Inferior parietal cortex (tissue), 1 donor: Measurements from ENCODE around the gene CAPRIN2.

Source experiments
- DNase-seq: peaks from one replicate; pipeline ENCODE4 v3.0.0-alpha.2; 2016; ENCODE audit errors: extremely low spot score

CAPRIN2 gene

GRCh38 chr12:30700216-30700900 is 54.4 kb downstream of the CAPRIN2 start:
- no peak for DNase-seq

DNA sequence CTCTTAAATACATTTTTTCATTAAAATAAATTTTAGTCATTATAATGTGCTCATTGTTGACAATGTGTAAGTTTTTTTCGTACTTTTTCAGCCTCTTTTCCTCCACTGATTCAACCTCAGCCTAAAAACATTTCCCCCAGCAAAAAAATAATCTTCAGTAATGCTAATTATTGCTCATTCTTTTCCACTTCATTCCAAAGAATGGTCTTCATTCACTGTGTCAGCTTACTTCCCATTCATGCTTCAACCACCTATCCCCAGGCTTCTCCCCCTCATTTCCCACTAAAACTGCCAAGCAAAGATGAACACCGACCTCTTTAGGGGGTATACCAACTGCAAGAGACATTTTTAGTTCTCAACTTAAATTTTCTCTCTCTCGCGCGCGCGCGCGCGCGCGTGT is 56.4 kb downstream of the CAPRIN2 start:
- DNase-seq = no peak

DNA sequence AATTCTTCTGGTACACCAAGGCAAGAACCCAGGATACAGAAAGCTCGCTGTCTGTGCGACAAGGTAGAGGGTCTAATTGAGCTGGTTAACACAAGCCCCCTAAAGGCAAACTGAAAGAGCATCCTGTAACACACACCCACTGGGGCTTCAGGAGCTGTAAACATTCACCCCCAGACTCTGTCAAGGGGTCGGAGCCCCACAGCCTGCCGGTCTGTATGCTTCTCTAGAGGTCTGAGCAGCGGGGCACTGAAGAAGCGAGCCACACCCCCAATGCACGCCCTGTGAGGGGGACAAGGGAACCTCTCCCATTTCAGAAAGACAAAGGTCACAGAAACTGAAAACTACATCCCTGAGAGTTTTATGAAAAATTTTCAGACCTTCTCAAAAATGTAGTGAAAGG is 57.8 kb downstream of the CAPRIN2 start:
- no peak for DNase-seq

DNA sequence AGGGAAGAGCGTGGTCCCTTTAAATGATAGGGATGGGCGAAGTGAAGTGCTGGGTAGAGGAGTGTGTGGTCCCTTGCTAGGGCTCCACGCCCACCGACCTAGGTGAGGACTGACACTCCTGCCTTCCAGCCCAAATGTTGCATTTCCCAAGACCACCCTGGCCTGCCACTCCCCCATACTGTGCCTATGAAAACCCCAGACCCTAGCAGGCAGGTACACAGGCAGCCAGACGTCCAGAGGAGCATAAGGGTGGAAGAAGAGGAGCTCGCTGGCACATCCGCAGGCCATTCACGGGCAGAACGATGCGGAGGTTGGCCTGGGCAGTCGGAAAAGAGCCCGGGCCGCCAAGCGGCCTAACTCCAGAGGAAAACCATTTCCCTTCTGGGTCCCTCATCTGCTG is 58.3 kb downstream of the CAPRIN2 start:
- no peak for DNase-seq

- no peak for DNase-seq
Observed at GRCh38 chr12:30696103-30696408, 58.7 kb downstream of the CAPRIN2 start.

DNA sequence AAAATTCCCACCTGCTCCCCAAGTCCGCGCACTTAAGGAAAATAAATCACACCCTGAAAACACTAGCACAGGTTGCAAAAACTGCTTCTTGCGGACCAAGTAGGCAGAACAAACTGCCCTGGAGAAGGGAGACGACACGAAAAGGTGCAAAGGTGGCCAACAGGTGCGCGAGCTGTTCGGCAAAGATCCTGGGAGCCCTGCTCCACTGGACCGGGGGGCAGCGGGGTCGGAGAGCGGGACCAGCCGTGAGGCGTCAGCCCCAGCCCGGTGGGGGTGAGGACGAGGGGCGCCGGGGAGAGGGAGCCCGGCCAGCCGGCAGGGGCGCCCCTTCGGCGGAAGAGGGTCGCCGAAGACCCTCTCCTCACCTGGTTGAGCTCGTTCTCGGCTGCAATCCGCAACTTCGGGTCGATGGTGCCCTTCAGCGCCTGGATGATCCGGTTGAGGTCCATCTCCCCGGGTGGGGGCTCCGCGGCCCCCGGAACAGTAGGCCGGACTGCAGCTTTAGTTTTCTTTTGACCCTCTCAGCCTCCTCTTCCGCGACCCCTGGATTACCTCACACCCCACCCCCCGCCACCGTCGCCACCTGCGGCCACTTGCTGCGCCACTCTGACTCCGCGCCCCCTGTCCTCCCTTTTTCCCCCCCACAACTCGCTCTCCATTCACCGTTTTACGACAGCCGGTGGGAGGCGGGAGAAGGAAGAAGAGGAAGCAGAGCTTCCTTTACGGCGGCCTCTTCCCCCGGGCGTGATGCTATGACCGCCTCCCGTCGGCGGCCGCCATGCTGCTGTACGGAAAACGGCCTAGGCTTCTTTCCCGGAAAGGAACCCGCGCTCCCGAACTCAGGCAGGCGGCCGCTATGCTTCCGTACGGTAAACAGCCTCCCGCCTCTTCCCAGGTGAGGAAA is 59.3 kb downstream of the CAPRIN2 start, which contains the start of gene IPO8:
IPO8 (minus strand) TSS at position 671 of the 904 bp plus-strand sequence; CDS start at position 449, 222 bp downstream.
- DNase-seq = peak; percentile 92

DNA sequence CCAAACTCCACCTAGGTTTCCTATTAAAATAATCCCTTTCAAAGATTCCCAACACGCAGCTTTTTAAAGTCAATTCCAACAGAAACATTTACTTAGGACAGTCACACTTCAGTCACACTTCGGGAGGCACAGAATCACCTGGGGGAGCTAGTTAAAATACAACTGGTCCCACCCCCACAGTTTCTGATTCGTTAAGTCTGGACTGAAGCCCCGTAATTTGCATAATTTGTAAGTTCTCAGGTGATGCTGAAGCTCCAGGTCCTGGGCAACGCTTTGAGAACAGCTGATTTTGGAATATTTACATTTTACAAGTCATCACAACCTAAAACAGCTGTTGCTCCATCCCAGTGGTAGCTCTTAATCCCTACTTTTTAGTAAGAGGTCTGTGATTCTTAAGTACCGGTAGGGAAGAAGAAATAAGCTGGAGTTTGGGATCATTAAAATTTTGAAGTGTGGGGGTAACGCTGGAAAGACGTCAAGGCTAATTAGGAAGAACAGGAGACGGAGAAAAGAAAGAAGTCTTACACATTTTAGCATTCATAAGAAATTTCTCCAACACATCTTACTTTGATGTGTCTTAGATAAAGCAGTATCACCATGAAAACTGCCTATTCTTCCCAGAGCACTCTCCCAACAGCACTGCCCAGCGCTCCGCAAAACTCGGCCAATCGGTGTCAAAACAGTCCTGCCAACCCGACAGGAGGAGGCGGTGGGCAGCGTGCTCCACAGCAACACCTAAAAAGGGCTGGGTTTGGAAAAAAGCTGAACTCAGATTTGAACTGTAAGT is 60.1 kb downstream of the CAPRIN2 start:
- DNase-seq = no peak

DNA sequence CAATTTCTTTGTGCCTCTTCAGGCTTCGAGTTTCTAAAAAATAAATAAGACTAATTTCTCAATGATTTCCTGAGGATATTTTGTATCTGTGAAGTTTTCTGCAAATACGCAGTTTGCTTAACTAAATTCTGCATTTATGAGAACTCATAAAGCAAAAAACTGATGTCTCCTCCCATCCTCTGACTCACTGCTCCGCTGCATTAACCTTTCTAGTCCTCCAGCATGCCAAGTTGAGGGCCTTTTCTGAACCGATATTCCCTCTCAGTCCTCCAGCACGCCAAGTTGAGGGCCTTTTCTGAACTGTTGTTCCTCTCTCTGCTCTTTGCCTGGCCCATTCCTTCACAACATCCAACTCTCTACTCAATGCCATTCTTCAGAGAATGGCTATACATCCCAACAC is 62.3 kb downstream of the CAPRIN2 start:
- no peak for DNase-seq

DNA sequence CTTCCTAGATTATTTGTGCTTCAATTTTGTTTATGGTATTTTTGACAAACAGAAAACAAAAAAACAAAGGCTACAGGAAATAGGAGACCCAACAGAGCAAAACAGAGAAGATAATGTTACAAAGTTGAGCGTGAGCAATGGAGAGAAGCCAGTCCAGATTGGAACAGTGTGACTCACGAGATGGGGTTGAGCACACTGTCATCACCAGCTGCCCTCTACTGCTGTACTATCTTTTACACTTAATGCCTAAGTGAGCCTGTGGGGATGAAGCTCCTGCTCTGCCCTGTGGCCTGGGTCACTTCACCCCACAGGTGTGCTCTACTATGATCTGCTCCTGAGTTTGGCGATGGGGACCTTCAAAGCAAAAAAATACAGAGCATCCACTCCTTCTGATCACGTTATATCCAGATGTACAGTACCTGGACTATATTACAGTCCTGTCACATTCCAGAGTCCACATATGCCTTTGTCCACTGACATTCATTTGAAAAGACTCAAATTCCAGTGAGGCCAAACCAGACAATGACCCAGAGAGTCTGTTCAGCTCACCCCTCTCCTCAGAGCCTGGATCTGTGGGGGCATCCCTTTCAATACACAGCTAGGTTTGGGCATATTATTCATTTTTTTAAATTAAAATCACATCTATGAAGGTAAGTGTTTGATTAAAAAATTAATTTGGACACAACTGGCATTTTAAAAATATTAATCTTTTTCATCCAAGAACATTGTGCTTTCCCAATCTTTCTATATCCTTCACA is 63.5 kb downstream of the CAPRIN2 start:
- DNase-seq = no peak

- no peak for DNase-seq
Observed at GRCh38 chr12:30687265-30687986, 67.3 kb downstream of the CAPRIN2 start.

DNA sequence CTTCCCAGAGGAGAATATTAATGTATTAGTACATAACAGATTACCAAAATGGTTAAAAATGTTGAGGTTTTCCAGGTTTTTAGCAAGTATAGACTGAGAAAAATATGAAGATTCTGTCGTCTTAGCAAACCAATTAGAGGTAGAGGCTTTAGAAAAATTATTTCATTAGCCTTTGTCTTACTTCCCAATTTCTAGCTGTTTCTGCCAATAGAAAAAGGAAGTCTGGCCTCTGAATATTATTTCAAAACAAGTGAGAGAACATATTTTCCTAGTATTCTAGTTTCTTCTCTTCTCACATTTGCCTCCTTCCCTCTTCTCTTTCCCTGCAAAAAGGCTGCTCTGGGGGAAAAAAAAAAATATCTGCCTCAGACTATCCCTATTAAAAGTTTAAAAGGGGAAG is 75.5 kb downstream of the CAPRIN2 start:
- DNase-seq = no peak

- DNase-seq = no peak
Observed at GRCh38 chr12:30678221-30678620, 76.5 kb downstream of the CAPRIN2 start.

DNA sequence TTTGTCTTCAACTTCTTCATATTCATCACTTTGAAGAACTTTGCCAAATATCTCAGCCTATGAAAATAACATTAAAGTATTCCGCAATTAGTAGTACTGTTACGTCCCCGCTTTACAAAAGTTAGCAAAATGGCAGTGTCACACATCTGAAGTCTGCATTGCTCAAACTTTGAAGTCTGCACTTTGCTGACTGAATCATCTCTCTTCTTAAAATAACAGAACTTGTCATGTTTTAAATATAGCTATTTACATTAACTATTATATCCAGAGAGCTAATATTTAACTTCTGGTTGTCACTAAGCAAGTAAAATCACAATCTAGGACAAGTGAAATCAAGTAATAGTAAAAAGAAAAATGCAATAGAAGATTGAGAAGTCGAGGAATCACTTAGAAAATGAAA is 93.5 kb downstream of the CAPRIN2 start:
- DNase-seq = no peak
